VCaP (cell line): Measurements from ENCODE around the gene GTPBP2.

ENCODE experiments used
- H3K27ac ChIP-seq: fragments of 450-650 bp; 2 replicates; pipeline ENCODE4 v1.5.1; 2017
- CTCF ChIP-seq: fragments of 450-650 bp; conservative IDR thresholded peaks from 2 replicates; pipeline ENCODE4 v1.5.1; 2017; ENCODE audit warnings: mild to moderate bottlenecking, moderate library complexity

Gene GTPBP2

GRCh38 chr6:43575772-43576551 lies 53.1 kb downstream of the GTPBP2 start, which contains the start of the genes POLH and XPO5:
Gene POLH (plus strand): TSS chr6:43576185. CDS start chr6:43582320, 6,135 bp downstream.
Gene XPO5 (minus strand): TSS chr6:43576038. CDS start chr6:43575864, 174 bp downstream.
- peak; percentile 61 for TF ChIP-seq CTCF
- peak within 1 kb of the TSS; percentile 90 for H3K27ac ChIP-seq

- H3K27ac ChIP-seq: peak overlapping the region; percentile 90
- TF ChIP-seq CTCF: no peak
Measured at GRCh38 chr6:43575105-43575771, 53.8 kb downstream of the GTPBP2 start.

- peak overlapping the region; percentile 41; the same call in 1 of the 2 replicates for H3K27ac ChIP-seq
- no peak for TF ChIP-seq CTCF
Measured at GRCh38 chr6:43572015-43572414, 57.0 kb downstream of the GTPBP2 start.

- no peak for TF ChIP-seq CTCF
- H3K27ac ChIP-seq: peak overlapping the region; percentile 41
Measured at GRCh38 chr6:43570876-43571441, 58.1 kb downstream of the GTPBP2 start.
